ENCODE measurements around the gene NDUFA13.

Gene NDUFA13

DNA sequence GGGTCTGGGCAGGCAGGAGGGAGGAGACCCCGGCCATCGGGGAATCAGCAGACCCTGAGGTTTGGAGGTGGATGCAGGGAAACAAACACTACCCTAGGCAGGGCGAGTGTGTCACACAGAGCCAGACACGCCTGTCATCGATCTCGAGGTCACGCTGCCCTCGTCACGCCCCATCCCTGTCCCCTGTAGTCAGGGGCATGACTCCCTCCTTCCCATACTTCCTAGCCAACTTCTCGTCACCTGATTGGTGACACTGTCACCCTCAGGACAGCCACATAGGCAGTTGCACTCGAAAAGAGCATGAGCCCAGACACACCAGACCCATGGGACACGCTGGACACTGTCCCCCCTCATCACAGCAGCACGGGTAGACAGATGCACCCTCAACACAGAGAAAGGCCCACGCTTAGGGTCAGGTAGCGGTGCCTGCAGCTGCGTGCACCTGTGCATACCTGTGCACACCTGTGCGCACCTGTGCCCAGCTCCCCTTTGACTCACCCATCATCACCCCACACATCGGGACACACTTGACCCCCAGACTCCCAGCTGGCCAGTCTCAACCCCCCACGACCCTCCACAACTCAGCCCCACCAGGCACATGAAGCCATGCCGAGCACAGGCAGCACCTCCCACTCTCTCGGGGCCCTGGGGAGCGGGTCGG, 33.9 kb downstream of the NDUFA13 start:
- DNase-seq: no peak

DNA sequence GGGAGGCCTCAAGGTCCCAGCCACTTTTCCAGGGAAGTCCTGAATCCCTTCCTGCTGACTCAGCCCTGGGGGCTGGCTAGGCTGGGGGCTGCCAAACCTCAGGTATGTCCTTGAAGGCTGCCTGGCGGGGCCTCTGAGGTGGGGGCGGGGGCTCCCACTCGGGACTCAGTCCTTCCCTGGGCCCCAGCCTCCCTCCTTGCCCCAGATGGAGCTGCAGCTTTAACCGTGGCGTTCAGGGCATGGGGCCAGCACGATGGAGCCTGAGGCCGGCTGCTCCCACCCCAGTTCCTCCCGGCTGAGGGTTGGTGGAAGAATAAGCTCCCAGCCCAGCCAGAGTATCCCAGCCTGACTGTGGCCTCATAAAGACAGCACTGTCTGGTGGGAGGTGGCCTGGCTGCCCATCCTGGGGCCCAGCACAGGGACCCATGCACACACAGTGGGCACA, 34.5 kb downstream of the NDUFA13 start:
- DNase-seq: no peak

DNA sequence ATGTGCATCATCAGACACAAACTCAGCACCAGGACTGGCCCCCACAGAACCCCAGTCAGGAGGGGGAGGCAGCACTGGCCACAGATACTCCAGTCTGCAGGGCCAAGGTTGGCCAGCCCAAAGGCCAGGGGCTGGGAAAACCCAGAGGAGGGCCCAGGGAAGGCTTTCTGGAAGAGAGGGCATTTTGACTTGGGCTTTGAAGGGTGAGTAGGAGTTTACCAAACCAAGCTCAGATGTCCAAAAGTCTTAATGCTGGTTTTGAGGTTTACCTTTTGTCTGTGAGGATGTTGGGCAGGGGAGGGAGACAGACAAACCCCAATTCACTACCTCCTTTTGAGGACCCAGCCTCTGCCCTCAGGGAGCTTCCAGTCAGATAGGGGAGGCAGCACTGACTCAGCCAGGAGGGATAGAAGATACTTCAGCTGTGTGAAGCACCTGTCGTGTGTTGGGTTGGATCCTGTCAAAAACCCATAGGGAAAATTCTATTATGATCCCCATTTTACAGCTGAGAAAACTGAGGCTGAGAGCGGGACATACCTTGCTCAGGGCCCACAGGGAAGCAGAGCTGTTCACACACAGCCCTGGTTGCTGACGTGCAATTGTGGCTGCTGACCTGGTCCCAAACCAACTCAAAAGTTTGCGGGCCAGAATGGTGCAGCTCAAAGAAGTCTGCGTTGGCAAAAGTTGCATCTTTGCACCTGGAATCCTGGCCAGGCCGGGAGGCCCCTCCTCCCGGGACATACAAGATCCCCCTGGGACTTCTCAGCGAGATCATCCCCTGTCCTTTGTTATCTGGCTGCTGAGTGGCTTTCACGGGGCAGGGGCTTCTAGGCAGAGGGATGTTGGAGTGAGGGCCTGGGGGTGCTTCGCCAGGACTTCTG, 35.2 kb downstream of the NDUFA13 start:
- no peak for DNase-seq

DNA sequence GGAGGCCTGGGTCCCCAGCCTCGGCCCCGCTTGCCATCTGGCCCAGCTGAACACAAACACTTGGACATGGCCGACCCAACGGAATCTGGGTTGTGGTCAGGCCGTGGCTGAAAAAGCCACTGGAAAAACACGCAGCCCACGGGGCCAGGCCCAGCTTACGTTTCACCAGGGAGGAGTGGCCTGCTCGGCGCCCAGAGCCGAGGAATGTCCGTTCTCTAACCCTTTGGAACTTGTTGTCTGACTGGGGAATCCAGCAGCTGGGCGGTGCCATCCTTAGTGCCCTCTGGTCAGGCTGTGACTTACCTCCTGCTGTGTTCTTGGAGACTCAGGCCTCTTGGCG, 35.8 kb downstream of the NDUFA13 start:
- DNase-seq: no peak

DNA sequence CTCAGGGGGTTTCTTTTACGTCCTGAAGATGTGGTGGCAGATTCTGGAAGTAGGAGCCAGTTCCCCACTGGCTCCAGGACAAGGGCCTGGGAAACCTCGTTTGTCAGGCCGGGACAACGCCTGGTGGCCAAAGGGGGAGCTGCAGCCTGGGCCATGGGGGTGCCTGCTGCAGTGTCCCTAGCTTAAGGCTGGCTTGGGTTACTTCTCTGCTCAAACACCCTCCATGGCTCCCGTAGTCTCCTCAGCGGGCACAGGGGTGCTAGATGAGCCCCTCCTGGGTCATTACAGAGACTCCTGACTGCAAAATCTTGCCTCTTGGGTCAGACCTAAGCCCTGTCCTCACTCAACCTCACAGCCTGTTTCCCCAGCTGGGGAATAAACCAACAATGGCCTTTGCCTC, 36.8 kb downstream of the NDUFA13 start:
- no peak for DNase-seq

DNA sequence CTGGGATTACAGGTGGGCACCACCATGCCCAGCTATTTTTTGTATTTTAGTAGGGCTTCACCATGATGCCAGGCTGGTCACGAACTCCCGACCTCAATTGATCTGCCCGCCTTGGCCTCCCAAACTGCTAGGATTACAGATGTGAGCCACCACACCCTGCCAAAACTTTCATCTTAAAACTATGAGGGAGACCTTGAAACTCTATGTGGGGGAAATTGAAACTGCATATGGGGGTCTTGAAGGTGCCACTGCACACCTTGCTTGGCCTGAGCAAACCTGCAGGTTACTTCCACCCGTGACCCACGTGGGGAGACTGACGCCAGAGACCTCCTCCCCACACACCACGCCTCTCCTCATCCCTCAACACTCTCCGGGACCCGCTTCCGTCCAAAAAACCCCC, 37.6 kb downstream of the NDUFA13 start:
- DNase-seq: no peak

DNA sequence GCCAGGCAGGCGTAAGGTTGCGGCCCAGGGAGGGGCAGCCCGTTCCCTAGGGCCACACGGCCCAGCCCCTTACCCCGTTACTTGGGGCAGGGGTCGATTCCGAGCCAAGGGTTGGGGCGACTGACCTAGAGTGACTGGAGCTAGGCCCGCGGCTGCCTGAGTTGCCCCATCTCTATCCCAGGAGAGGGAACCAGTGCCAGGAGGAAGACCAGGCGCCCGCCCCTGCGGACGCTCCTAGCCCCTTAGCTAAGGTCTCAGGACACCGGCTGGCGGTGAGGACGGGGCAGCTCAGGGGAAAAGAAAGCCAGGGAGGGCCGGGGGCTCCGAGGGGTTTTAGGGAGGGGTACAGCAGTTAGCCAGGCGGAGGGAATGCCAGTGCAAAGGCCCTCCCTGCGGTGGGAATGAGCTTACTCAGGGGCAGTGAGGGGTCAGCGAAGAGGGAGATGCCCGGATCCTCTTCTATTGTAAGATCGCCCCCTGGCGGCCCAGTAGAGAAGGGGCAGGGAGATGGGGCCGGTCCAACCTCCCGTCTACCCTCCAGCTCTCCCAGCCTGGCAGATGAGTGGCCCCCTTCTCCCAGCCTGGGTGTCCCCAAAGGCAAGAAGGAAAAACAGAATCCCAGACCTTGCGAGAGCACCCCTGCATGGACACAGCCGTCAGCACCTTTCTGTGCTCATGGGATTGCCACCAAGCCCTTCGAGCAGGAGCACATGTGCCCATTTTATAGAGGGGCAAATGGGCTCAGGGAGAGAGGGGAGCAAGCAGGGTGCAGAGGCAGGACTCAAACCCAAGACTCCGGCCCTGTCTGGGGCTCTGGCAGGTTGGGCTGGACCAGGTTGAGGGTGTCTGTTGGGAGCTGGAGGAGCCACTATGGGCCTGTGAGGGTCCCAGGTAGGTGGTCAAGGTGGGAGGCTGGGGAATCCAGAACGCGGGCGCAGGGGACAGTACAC, 38.3 kb downstream of the NDUFA13 start:
- DNase-seq: peak; percentile 23

DNA sequence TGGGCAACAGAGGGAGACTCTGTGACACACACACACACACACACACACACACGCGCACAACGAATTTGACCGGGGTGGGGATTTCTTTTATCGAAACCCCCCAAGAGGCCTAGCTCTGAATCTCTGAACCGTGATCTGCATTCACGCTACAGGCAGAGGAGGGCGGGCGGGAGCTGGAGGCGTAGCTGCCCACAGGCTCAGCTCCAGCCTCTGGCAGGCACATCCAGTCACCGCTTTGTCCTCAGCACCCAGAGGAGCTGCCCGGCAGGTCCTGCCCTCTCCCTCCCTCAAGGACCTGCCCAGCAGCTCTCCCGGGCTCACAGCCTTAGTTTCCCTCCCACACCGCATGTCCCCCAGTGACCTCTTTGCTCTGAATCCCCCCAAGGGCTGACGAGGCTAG, 42.0 kb downstream of the NDUFA13 start:
- no peak for DNase-seq

DNA sequence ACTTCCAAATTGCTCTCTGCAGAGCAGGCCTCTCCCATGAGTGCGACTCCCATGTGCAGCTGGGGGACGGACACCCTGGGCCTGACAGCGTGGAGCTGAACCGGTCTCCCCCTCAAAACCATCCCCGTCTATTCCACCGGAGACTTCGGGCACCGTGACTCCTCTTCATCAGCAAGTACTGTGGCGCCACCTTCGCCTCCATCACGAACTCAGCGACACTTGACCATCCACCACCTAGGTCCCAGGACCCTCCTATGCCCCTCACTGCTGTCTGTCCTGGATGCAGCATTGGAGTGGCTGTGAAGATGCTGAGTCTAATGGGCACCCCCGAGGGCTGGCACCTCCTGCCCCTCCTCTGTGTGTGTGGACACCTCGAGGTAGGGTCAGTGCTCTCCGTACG, 42.6 kb downstream of the NDUFA13 start:
- DNase-seq: no peak

DNA sequence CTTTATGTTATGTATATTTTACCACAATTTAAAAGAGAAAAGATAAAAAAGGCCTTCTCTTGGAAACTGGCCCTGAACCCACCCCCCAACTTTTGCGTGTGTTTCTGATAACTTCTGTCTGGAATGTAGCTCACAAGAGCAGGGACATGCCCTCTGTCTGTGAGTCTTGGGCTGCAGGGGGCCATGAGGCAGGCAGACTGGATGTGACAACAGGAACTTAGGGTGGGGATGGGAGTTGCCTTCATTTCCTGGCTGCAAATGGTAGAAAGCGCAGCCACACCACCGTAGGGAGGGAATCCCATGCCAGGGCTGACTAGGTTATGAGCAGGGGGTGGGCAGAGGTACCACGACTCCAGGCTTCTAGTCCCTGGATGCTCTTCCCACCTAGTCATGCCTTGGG, 43.9 kb downstream of the NDUFA13 start:
- no peak for DNase-seq

DNA sequence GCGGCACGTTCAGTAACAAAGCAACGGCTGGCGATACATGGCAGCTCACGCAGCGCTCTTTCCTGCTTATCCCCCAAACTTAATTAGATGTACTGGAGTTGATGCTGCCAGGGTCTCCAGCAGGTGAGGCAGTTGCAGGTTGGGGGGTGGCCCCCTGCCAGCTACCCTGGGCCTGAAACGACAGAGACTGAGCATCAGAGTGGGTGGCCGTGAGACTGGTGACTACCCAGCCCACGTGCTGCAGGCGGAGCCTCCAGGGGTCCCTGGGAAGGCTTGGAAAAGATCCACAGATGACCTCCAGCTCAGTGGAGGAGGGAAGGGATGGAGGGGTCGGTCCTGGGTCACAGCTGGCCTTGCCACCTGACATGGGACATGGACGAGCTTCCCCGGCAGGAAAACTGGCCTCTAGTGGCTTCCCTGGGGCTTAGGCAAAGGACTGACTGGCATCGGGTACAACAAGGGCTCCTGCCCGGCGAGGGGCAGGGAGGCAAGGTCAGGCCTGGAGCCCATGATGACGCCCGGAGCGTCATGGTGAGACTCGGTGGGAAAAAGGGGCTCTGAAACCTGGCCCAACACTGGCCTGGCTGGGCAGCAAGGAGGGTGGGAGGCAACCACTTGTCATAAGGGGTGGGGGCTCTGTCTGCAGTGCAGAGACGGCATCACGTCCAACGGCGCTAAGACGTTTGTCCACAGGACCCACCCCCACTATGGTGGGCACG, 46.1 kb downstream of the NDUFA13 start:
- DNase-seq: no peak

DNA sequence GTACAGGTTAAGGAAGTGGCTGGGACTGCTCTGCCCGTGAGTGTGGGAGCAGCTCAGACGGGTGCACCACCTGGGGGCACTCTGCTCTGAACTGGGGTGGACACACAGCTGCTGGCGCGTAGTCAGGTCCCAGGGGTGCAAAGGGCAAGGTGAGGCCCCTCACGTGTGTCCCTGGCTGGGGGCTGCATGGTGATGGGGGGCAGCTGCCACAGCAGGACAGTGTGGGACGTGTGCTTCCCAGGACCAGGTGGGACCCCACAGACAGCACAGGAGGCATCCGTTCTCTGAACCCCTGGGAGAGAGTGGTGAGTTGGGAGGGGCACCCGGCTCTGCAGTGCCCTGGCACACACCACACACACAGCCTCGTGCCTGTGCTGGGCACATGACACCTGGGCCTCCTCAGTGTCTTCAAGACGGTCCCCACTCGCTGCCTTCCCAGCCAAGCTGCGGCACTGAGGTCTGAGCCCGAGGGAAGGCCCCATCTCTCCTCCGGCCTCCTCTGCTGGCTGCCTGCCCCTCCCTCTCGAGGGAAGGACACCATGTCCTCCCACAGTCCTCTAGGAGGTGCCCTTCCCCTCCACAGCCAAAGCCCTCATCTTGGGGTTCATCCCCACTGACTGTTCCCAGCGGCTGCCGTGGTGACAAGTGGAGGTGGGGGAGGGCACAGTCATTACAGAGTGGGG, 46.8 kb downstream of the NDUFA13 start:
- DNase-seq: no peak

DNA sequence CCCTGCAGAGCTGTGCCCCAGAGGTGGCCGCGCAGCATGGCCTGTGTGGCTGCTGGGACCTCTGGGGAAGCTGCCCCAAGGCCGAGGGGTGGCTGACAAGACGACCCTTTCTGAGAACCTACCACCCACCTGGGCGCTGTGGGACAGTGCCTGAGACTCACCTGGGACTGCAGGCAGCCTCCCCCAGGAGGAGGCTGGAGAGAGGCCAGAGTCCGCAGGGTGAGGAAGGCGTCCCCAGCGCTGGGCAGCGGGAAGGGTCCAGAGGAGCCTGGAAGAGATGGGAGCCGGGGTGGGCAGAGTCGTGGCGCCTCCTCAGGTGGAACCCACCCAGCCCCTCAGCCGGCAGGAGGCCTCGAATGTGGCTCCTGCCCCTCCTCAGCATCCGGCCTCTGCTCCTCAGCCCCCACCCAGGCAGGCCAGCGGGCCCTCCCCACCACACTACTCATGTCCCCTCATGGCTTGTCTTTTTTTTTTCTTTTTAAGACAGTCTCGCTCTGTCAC, 47.4 kb downstream of the NDUFA13 start:
- DNase-seq: no peak

DNA sequence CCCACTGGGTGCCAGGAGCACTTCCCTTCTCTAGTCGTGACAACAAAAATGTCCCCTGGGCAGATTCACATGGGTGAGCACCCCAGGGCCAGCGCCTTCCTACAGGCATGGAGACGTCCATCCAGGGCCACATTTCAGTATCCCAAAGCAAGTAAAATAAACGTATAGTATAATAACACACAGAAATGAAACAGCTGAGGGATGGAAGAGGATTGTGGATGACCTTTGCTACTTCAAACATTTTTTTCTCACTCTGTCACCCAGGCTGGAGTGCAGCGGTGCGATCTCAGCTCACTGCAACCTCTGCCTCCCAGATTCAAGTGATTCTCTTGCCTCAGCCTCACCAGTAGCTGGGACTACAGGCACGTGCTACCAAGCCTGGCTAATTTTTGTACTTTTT, 50.3 kb downstream of the NDUFA13 start:
- no peak for DNase-seq

DNA sequence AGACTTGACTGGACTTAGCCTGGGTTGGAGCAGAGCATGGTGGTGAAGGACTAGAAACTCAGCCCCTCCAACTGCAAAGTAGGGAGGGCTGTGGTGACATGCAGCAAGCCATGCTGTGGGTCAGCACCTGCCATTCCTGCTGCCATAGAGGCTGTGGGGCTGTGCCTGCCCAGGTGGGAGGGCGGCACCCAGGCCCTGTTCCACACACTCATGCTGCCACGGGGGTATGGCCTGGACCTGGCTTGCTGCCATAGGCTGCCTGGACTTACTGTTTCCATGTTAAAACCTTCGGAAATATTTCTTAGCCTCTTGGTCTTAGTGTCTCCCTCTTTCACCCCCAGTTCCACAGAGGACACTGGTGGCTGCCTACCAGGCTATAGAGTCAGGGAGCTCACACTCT, 51.4 kb downstream of the NDUFA13 start:
- DNase-seq: no peak

DNA sequence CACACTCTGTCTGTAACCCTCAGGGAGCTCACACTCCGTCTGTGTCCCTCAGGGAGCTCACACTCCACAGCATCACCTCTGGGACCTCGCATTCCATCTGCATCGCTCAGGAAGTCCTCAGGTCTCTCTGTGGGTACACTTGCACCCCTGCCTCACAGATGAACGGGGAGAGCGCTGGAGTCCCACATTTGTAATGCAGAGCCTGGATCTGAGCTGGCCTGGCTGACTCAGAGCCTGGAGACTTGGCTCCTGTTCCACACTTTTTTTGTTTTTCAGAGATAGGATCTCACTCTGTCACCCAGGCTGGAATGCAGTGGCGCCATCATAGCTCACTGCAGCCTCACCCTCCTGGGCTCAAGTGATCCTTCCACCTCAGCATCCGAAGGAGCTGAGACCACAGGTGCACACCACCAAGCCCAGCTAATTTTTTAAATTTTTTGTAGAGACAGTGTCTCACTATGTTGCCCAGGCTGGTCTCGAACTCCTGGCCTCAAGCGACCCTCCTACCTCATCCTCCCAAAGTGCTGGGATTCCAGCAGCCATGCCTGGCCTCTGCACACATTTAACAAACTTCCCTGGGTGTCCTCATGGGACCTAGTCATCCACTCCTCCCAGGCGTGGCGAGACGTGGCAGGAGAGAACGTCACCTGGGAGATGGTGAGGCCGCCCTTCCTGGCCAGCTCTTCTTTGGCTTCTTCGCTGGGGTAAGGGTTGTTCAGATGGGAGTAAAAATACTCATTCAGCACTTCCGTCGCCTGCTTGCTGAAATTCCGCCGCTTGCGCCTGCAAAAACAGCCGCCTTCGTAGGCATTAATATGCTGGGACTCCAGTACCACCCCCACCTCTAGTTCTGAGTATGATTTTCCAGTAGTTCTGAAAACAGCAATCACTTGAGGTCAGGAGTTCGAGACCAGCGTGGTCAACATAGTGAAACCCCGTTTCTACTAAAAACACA, 53.1 kb downstream of the NDUFA13 start:
- no peak for DNase-seq

DNA sequence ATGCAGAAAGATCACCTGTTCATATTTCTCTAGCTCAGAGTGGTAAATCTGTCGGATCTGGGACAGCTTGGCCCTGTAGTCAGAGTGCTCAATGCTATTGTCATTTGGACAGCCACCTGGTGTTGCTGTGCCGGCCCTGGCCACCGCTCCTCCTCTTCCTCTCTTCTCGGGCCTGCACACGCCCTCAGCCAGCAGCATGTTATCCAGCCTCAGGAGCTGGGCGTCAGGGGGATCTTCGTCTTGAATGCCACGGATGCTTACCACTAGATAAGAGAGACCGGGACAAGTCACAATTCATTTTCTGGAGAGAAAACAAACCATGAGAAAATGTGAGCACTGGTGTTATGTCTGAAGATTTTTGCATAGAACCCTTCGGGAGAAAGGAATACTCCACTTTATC, 54.5 kb downstream of the NDUFA13 start:
- DNase-seq: no peak

DNA sequence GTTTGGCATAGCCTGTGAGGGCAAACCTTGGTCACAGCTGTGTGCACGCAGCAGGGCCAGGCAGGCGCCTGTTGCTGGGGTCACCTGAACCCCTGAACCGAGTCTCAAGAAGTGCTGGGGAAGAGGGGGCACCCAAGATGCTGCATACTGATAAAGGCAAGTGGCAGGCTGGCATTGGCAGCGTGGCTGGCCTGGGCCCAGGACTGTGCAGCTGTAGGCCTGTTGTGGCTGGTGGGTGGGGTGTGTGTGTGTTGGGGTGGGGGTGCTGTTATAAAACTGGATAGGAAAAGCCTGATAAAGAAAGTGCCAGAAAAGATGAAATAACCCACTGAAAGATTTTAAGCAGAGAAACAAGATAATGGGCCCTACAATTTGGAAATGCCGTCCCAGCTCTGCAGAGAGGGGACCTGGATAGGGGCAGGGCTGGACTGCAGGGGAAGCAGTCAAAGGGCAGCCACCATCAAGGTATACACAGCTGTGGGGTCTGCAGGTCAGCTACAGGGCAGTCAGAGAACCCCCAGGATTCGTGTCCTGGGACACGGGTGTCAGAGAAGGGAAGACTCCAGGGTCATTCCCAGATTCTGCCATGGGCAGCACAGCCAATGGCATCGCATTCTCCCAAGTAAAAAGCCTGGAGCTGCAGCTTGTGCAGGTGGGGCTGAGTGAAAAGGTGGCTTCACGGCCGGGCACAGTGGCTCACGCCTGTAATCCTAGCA, 55.2 kb downstream of the NDUFA13 start:
- no peak for DNase-seq

DNA sequence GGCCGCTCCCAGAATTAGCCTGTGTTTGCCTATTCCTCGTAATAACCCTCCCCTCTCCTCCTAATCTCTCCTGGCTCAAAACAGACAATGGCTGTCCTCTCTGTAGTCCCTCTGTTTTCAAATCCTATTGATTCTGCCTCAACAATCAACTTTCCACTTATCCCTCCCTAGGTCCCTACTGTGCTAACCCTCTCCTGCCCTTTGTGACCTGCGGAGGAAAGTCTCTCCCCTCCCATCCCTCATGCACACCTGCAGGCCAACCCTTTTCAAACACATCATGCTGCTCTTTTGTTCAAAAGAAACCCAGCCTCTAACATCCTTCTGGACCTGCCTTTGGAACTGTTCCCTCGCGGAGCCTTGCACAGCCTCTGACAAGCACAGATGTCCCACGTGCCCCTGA, 59.4 kb downstream of the NDUFA13 start:
- DNase-seq: no peak
